Measurements from ENCODE around the gene WNT8B.

DNA sequence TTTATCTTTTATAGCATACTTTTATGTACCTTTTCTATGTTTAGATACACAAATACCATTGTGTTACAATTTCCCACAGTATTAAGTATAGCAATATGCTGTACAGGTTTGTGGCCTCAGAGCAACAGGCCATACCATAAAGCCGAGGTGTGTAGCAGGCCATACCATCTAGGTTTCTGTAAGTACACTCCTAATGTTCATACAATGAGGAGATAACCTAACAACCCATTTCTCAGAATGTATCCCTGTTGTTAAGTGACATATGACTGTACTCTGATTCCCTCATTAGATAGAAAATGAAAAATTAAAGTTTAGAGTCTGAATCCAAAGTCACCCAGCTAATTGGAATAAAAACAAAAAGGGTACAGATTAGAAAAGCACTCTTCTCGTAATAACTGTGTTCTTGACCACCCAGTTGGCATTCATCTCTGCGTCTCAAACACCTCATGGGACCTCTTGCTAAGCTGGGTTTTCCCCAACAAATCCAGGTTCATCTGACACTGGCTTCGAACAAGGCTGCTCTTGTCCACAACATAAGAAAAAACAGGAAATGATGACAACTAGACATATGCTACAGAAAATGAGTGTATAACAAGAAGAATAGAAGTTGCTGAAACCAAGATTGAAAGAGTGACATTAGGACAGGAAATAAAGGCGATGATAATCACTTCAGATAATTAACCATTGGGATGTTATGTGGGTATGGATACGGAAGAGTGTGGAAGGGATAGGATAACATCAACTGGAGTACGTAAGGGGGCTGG is 65.5 kb downstream of the WNT8B start:
- TF ChIP-seq, protein P1, sequence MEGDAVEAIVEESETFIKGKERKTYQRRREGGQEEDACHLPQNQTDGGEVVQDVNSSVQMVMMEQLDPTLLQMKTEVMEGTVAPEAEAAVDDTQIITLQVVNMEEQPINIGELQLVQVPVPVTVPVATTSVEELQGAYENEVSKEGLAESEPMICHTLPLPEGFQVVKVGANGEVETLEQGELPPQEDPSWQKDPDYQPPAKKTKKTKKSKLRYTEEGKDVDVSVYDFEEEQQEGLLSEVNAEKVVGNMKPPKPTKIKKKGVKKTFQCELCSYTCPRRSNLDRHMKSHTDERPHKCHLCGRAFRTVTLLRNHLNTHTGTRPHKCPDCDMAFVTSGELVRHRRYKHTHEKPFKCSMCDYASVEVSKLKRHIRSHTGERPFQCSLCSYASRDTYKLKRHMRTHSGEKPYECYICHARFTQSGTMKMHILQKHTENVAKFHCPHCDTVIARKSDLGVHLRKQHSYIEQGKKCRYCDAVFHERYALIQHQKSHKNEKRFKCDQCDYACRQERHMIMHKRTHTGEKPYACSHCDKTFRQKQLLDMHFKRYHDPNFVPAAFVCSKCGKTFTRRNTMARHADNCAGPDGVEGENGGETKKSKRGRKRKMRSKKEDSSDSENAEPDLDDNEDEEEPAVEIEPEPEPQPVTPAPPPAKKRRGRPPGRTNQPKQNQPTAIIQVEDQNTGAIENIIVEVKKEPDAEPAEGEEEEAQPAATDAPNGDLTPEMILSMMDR (IDR thresholded peaks at IDR 0.05): no peak
- TF ChIP-seq POLR2A (IDR thresholded peaks at IDR 0.05): no peak
